PC-3 (cell line): Measurements from ENCODE around the gene NFATC1.

Source experiments
- EZH2 ChIP-seq: fragments of 300-600 bp; sonication (generic); IDR thresholded peaks from one replicate; pipeline ENCODE4 v1.6.1; 2017; ENCODE audit warnings: antibody characterized with exemption, mild to moderate bottlenecking, low read length; ENCODE audit not compliant: unreplicated experiment
- EZH2phosphoT487 ChIP-seq: fragments of 300-600 bp; sonication (generic); IDR thresholded peaks from 2 replicates; pipeline ENCODE4 v1.6.1; 2018; ENCODE audit warnings: mild to moderate bottlenecking, antibody characterized with exemption, low read length, borderline replicate concordance
- TF ChIP-seq, protein P1 (sequence below): fragments of 300-600 bp; sonication (generic); conservative IDR thresholded peaks from 2 replicates; pipeline ENCODE4 v1.5.1; 2017; ENCODE audit warnings: antibody characterized with exemption, low read depth, mild to moderate bottlenecking, low read length

DNA sequence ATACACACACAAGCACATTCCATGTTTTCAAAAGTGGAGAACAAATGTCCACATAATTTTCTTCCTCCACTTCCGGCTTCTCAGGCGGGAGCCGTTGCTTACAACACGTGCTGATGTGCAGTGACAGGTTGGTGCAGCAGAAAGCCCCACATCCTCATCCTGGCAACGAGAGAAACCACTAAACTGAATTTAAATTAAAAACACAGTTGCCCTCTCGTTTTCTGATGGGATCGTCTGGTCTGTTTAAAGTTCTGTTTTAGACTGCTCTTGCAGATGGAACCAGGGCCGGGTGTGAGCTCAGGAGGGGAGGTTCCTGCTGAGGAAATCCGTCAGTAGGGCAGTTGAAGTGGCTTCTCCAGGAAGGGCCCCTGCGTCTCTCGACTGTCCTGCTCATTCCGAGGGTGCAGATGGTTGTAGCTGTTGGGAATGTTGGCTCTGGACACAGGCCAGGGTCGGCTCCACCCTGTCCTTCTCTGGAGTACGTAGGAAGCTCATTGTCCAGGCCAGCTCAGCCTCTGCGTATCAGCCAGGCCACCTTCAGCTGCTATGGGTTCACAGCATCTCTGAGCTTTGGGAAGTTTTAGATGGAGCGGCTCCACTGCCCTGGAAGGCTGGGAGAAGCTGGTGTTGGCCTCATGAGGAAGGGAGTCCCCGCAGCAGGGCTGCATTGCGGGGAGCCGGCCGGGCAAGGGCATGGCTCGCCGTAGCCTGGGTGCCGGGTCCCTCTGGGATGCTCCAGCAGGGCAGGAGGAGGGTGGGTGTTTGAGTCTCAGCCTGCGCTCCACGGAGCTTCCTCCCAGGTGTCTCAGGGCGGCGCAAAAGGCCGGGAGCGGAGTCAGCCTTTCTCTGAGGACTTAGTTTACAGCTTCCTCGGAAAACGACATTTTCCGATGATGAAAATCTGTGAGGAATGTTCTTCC is 58.3 kb downstream of the NFATC1 start:
- TF ChIP-seq, protein P1, sequence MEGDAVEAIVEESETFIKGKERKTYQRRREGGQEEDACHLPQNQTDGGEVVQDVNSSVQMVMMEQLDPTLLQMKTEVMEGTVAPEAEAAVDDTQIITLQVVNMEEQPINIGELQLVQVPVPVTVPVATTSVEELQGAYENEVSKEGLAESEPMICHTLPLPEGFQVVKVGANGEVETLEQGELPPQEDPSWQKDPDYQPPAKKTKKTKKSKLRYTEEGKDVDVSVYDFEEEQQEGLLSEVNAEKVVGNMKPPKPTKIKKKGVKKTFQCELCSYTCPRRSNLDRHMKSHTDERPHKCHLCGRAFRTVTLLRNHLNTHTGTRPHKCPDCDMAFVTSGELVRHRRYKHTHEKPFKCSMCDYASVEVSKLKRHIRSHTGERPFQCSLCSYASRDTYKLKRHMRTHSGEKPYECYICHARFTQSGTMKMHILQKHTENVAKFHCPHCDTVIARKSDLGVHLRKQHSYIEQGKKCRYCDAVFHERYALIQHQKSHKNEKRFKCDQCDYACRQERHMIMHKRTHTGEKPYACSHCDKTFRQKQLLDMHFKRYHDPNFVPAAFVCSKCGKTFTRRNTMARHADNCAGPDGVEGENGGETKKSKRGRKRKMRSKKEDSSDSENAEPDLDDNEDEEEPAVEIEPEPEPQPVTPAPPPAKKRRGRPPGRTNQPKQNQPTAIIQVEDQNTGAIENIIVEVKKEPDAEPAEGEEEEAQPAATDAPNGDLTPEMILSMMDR: no peak
- TF ChIP-seq EZH2: no peak
- no peak for TF ChIP-seq EZH2phosphoT487
